C4-2B (cell line): ENCODE measurements around the gene ROR2.

Experiments
- ZFX ChIP-seq: fragments of 450-650 bp; IDR thresholded peaks from 2 replicates; pipeline ENCODE4 v1.6.1; 2017
- TF ChIP-seq, protein P1 (sequence below): fragments of 450-650 bp; conservative IDR thresholded peaks from 2 replicates; pipeline ENCODE4 v1.5.1; 2017; ENCODE audit warnings: mild to moderate bottlenecking

DNA sequence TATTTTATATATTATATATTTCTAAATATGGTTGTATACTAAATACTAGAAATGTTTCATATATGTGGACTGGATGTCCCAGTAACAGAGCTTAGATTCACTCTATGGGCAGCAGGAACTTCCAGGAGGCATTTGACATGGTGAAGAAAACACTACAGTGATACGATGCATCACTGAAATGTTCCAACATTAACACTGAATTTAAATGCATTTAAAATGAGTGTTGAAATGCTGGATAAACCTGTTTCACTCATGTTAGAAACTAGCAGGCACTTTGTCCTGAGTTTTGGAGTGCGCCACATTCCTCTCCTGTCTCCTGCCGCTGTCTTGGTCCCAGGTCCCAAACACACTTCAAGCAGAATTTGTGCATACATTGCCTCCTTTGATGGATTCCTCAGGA is 288.6 kb downstream of the ROR2 start:
- TF ChIP-seq, protein P1, sequence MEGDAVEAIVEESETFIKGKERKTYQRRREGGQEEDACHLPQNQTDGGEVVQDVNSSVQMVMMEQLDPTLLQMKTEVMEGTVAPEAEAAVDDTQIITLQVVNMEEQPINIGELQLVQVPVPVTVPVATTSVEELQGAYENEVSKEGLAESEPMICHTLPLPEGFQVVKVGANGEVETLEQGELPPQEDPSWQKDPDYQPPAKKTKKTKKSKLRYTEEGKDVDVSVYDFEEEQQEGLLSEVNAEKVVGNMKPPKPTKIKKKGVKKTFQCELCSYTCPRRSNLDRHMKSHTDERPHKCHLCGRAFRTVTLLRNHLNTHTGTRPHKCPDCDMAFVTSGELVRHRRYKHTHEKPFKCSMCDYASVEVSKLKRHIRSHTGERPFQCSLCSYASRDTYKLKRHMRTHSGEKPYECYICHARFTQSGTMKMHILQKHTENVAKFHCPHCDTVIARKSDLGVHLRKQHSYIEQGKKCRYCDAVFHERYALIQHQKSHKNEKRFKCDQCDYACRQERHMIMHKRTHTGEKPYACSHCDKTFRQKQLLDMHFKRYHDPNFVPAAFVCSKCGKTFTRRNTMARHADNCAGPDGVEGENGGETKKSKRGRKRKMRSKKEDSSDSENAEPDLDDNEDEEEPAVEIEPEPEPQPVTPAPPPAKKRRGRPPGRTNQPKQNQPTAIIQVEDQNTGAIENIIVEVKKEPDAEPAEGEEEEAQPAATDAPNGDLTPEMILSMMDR: no peak
- no peak for TF ChIP-seq ZFX
